ENCODE measurements around the gene TCTA. TPM values are rescaled to one million over a fixed set of nuclear protein-coding genes. Genes with fewer than 3 reads are reported as not detected.

The TCTA gene
- total and polyA plus RNA-seq, 2 donors (not counting 3 experiments of a cell fraction or from before 2014, with no cell fraction given), result 21.9 to 32.3 TPM

- TF ChIP-seq POLR2A (IDR thresholded peaks at IDR 0.05; ENCODE audit: low read depth, low read length) (no peak), JUN (IDR thresholded peaks at IDR 0.05; ENCODE audit: borderline replicate concordance, insufficient read depth, insufficient read length, low read depth) (no peak), EZH2 (IDR thresholded peaks at IDR 0.05; ENCODE audit: borderline replicate concordance, low read depth, low read length, severe bottlenecking) (no peak)
- no peak overlapping the region for H3K9ac ChIP-seq (replicated peaks; ENCODE audit: extremely low read depth, insufficient read depth, low read length)
- H3K4me3 ChIP-seq (replicated peaks in 1 of 3; ENCODE audit: insufficient read depth in 1 of 3, low read depth in 1 of 3, low read length in 3 of 3), result no peak overlapping the region
- DNase-seq (ENCODE audit: low read depth, low spot score) (no peak), FAIRE-seq (no peak)
- H3K4me1 ChIP-seq (ENCODE audit: control insufficient read depth, extremely low read depth, insufficient read depth, low read length), result peaks cover 3% of the 10 kb centered on the region
- POLR2A ChIA-PET, result no interaction called here
- no peaks in the 10 kb centered on the region for H3K79me2 ChIP-seq (ENCODE audit: control insufficient read depth, insufficient read depth, low read length)
- H4K20me1 ChIP-seq (replicated peaks; ENCODE audit: control insufficient read depth, extremely low read depth, insufficient read depth, low read length), result no peaks in the 10 kb centered on the region
- H3K27me3 ChIP-seq (ENCODE audit: control insufficient read depth in 2 of 2, insufficient read depth in 2 of 2, low read length in 2 of 2), result no peaks in the 10 kb centered on the region
- dilution Hi-C loops (cut with MboI; ENCODE audit: extremely low pct_ligation_motif_present, low sequenced_read_pairs), result no loop called here
- H2AFZ ChIP-seq (ENCODE audit: low read depth, low read length), result no peak overlapping the region
- no peaks in the 10 kb centered on the region for H3K36me3 ChIP-seq (ENCODE audit: control insufficient read depth in 2 of 2, extremely low read depth in 1 of 2, insufficient read depth in 2 of 2, low read length in 2 of 2)
- CTCF ChIA-PET, result no interaction called here
- intact Hi-C loops (cut with micrococcal nuclease), result no loop called here
- no TSS peak for BruUV-seq (replicated peaks)
- no peaks in the 10 kb centered on the region for H3K9me1 ChIP-seq (replicated peaks; ENCODE audit: control insufficient read depth, extremely low read depth, insufficient read depth, low read length)
- H3K4me2 ChIP-seq (ENCODE audit: insufficient read depth, low read length), result no peak overlapping the region
- no peaks in the 10 kb centered on the region for H3K9me3 ChIP-seq (replicated peaks; ENCODE audit: control insufficient read depth, insufficient read depth, low read length)
- no peak overlapping the region for H3K27ac ChIP-seq (ENCODE audit: insufficient read depth, low read depth, low read length)
Observed at GRCh38 chr3:49453621-49454020, 41.4 kb downstream of the TCTA start.

GRCh38 chr3:49454458-49454857 lies 42.2 kb downstream of the TCTA start:
- no peak for DNase-seq (ENCODE audit: low read depth, low spot score)

More at GRCh38 chr3:49454458-49454857, 42.2 kb downstream of the TCTA start:
- Histone ChIP-seq H3K36me3 (ENCODE audit: control insufficient read depth in 2 of 2, extremely low read depth in 1 of 2, insufficient read depth in 2 of 2, low read length in 2 of 2) (no peaks in the 10 kb centered on the region), H3K27ac (ENCODE audit: insufficient read depth, low read depth, low read length) (no peak overlapping the region), H3K27me3 (ENCODE audit: control insufficient read depth in 2 of 2, insufficient read depth in 2 of 2, low read length in 2 of 2) (no peaks in the 10 kb centered on the region), H3K4me2 (ENCODE audit: insufficient read depth, low read length) (no peak overlapping the region), H3K79me2 (ENCODE audit: control insufficient read depth, insufficient read depth, low read length) (no peaks in the 10 kb centered on the region), H3K9me3 (replicated peaks; ENCODE audit: control insufficient read depth, insufficient read depth, low read length) (no peaks in the 10 kb centered on the region), H2AFZ (ENCODE audit: low read depth, low read length) (no peak overlapping the region), H3K4me3 (replicated peaks in 1 of 3; ENCODE audit: insufficient read depth in 1 of 3, low read depth in 1 of 3, low read length in 3 of 3) (no peak overlapping the region), H3K4me1 (ENCODE audit: control insufficient read depth, extremely low read depth, insufficient read depth, low read length) (no peaks in the 10 kb centered on the region), H3K9ac (replicated peaks; ENCODE audit: extremely low read depth, insufficient read depth, low read length) (no peak overlapping the region), H3K9me1 (replicated peaks; ENCODE audit: control insufficient read depth, extremely low read depth, insufficient read depth, low read length) (no peaks in the 10 kb centered on the region), H4K20me1 (replicated peaks; ENCODE audit: control insufficient read depth, extremely low read depth, insufficient read depth, low read length) (no peaks in the 10 kb centered on the region)
- TF ChIP-seq EZH2 (IDR thresholded peaks at IDR 0.05; ENCODE audit: borderline replicate concordance, low read depth, low read length, severe bottlenecking) (no peak), JUN (IDR thresholded peaks at IDR 0.05; ENCODE audit: borderline replicate concordance, insufficient read depth, insufficient read length, low read depth) (no peak), POLR2AphosphoS5 (IDR thresholded peaks at IDR 0.05; ENCODE audit: insufficient read depth, low read depth, low read length) (no peak), POLR2A (IDR thresholded peaks at IDR 0.05; ENCODE audit: low read depth, low read length) (no peak), FOS (IDR thresholded peaks at IDR 0.05; ENCODE audit: borderline replicate concordance, insufficient read depth, low read length) (no peak), GATA2 (IDR thresholded peaks at IDR 0.05; ENCODE audit: insufficient read depth, insufficient read length, low read depth, low read length) (no peak), MAX (IDR thresholded peaks at IDR 0.05; ENCODE audit: insufficient read depth, insufficient read length) (no peak), CTCF (IDR thresholded peaks at IDR 0.05; ENCODE audit: extremely low read depth in 1 of 2, insufficient read depth in 1 of 2, low read depth in 1 of 2, low read length in 2 of 2) (no peak), MYC (IDR thresholded peaks at IDR 0.05; ENCODE audit: low read depth, low read length) (no peak)
- ChIA-PET POLR2A (no interaction called here), CTCF (interaction anchor here (1.1 to 1.5 kb wide), 2 partner anchors 114 to 217 kb away, joined by 3 to 5 read pairs; partner anchors contain the start of gene USP4)
- intact Hi-C loops (cut with micrococcal nuclease), result no loop called here
- peak; percentile 28 for FAIRE-seq
- dilution Hi-C loops (cut with MboI; ENCODE audit: extremely low pct_ligation_motif_present, low sequenced_read_pairs), result no loop called here
- BruUV-seq (replicated peaks), result no TSS peak

All from endothelial cell of umbilical vein (primary cell).